T47D (cell line): Measurements from ENCODE around the gene ATG9B.
"Not testable (repeated sequence)": the region's sequence is repeated elsewhere in the genome, so short reads cannot be mapped to it uniquely, and the experiment has no call there.

ENCODE experiments used
- DNase-seq, 2 experiments: peaks; one replicate each; pipeline versions ENCODE4 v3.0.0 to v3.0.0-alpha.2; 2011 to 2012; ENCODE audit warnings: low read depth in 1 of 2, low spot score in 1 of 2
- JUND ChIP-seq: IDR thresholded peaks from 2 replicates; pipeline ENCODE4 v1.6.1; 2012; ENCODE audit warnings: low read depth
- in situ Hi-C: cut with HindIII; loops from 2 replicates; pipeline ENCODE4 v1.10.0; 2016; ENCODE audit warnings: low sequenced_read_pairs, low pct_unique_long_range_greater_than_20kb

Gene ATG9B

DNA sequence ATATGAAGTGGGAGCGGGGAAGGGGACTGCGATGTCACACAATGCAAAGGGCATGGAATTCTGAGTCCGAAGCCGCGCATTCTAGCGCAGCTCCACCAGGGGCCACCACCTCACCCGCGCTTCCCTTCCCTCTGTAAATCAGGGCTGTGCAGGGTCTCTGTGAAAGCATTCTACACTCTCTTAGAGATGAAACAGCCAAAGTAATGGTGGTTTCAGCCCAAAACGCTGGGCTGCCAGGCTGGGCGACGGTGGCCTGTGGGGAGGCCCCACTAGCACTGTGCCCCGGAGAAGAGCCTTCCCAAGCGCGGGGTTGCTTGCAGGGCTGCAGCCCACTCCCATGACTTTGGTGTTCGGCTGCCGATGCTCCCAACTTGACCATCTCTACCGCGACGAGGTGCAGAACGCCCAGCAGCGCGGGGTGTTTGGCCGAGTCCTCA, 11.4 kb downstream of the ATG9B start:
- no peak for TF ChIP-seq JUND
- in situ Hi-C loops, result no loop called here
- DNase-seq, result peak; percentile 41 to 42

DNA sequence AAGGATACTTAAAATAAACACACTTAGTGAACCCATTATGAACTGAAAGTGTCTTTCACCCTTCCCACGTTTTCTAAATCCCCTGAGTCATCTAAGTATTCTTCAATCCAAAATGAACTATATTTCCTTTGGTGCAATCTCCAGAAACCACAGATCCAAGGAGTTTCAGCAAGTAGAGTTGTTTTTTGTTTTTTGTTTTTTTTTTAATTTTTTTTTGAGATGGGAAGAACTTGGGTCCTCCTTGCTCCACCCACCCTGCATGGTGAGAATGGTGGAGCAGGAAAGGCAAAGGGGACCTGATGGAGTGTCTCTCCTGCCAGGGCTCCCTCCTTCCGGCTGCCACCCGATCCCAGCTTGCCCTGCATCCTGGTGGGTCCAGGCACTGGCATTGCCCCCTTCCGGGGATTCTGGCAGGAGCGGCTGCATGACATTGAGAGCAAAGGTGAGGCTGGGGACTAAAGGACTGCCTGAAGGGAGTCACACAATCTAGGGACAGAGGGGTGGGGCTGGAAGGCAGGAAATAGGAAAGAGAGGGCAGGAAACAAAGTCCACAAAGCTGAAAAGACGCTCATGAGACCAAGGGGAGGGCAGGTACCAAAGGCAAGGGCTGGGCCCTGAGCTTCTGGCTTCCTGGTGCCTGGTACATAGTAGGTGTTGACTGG, 12.1 kb downstream of the ATG9B start:
- in situ Hi-C loops, result no loop called here
- no peak for DNase-seq
- no peak for TF ChIP-seq JUND

GRCh38 chr7:151011616-151012015, 12.7 kb downstream of the ATG9B start:
- DNase-seq, in situ Hi-C loops: not testable (repeated sequence)

DNA sequence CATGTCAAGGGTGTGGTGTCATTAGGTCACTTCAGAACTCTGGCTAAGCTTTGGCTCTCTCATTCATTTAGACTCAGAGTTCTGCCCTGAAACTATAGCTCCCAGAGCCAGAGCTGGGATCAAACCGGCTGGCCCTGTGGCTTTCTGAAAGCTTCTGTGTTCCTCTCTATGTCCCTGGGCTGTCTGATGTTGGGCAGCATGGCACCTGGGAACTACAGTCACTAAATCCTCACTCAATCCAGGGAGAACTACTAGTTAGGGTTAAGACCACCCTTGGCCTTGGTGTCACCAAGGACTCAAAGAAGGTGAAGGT, 13.2 kb downstream of the ATG9B start:
- no peak for DNase-seq
- TF ChIP-seq JUND, result no peak
- in situ Hi-C loops, result no loop called here

DNA sequence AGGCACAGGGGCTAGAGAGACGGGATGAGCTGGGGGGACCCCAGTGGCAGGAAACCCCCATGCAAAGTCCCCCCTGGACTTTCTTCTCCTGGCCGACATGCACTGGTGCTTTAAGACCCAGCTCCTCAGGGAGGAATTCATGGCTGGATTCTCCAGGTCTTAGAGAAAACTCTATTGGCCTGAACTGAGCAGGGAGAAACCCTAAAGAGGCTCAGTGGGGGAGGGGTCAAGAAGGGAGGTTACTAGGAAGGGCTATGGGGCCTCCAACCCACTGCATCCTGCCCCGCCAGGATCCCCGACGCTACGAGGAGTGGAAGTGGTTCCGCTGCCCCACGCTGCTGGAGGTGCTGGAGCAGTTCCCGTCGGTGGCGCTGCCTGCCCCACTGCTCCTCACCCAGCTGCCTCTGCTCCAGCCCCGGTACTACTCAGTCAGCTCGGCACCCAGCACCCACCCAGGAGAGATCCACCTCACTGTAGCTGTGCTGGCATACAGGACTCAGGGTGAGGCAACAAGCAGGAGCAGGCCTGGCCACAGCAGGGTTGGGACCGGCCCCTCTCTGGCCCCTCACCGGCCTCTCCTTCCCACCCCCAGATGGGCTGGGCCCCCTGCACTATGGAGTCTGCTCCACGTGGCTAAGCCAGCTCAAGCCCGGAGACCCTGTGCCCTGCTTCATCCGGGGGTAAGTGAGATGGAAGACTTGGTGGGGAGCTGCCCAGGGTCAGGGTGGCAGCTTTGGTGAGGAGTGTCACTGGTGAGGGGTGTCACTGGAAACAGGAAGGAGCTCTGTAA, 13.8 kb downstream of the ATG9B start:
- in situ Hi-C loops, result no loop called here
- DNase-seq, result no peak
- no peak for TF ChIP-seq JUND

- DNase-seq, result no peak
- no peak for TF ChIP-seq JUND
- in situ Hi-C loops, result no loop called here
Measured at GRCh38 chr7:151010037-151010306, 14.3 kb downstream of the ATG9B start.

DNA sequence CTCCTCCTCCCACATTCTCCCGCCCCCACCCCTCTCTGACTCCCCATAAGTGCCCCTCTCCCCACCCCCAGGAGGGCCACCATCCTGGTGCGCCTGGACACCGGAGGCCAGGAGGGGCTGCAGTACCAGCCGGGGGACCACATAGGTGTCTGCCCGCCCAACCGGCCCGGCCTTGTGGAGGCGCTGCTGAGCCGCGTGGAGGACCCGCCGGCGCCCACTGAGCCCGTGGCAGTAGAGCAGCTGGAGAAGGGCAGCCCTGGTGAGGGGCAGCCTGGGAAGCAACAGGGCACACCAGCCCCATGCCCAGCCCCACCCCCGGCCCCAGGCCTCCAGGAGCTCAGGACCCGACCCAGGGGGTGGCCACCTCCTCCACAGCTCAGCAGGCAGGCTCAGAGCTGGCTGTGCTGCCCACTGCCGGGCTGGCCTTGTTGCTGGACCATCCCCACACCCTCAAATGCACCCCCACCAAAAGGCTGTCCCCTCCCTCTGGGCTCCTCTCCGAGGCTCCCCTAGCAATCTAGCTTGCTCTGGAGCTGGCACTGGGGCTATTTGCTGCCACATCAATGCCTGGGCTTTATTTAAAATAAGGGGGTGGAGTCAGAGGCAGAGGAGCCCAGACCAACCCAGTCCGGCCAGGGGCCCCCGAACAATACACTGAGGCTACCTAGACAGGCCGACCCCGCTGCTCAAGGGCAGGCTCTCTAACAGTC, 14.8 kb downstream of the ATG9B start:
- no peak for TF ChIP-seq JUND
- in situ Hi-C loops, result no loop called here
- DNase-seq, result no peak

GRCh38 chr7:151008511-151009323, 15.6 kb downstream of the ATG9B start:
- in situ Hi-C loops, result no loop called here
- TF ChIP-seq JUND, result no peak
- DNase-seq, result no peak

- DNase-seq, result no peak
- TF ChIP-seq JUND, result no peak
- in situ Hi-C loops, result no loop called here
Measured at GRCh38 chr7:151008143-151008510, 16.2 kb downstream of the ATG9B start.

- in situ Hi-C loops, result no loop called here
- no peak for TF ChIP-seq JUND
- DNase-seq, result no peak
Measured at GRCh38 chr7:151007469-151007898, 16.8 kb downstream of the ATG9B start.

DNA sequence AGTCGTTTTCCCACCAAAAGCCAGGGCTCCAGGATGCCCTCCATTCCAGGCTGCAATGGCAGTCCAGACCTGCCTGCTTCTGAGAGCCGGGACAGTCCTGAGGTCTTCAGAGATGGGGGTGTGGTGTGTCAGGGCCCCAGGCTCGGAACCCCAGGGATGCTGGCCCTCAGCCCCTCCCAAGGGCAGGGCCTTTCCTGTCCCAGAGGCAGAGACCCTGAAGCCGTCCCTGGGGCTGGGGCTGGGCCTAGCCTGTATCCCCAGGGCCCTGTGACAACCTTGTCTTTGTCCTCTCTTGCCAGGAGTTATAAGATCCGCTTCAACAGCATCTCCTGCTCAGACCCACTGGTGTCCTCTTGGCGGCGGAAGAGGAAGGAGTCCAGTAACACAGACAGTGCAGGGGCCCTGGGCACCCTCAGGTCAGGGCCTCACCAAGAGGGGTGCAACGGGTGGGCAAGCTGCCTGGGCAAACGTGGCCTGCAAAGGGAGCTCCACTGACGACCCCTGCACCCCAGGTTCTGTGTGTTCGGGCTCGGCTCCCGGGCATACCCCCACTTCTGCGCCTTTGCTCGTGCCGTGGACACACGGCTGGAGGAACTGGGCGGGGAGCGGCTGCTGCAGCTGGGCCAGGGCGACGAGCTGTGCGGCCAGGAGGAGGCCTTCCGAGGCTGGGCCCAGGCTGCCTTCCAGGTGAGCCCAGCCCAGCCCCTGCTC, 17.5 kb downstream of the ATG9B start:
- no peak for TF ChIP-seq JUND
- in situ Hi-C loops, result no loop called here
- no peak for DNase-seq

DNA sequence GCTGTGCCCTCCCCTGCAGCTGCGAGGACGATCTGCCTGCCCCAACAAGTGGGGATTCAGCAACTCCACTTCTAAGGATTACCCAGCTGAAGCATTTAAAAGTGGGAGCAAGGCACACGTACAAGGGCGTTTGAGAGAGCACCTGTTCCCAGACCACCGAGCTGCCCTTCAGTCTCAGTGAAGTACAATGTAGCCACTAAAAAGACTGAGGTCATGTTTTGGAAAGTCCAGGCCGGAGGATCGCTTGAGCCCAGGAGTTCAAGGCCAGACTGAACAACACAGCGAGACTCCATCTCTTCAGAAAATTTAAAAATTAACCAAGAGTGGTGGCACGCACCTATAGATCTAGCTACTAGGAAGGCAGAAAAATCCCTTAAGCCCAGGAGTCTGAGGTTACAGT, 18.7 kb downstream of the ATG9B start:
- no peak for TF ChIP-seq JUND
- in situ Hi-C loops, result no loop called here
- no peak for DNase-seq
